ENCODE measurements around the gene LGALS4. TPM values are rescaled to one million over a fixed set of nuclear protein-coding genes. Genes with fewer than 3 reads are reported as not detected.

Gene LGALS4
- total RNA-seq, 120 experiments from 2014 or later: 0.39 to 4.0 (median 1.4) TPM; not detected in 11

Other genes with a start within 250 kb of the LGALS4 start
- 10 to 100 TPM in 10 of 120 experiments, 1 to 10 TPM in 110; 1.2 to 14.7 (median 5.4) TPM for gene MAP4K1, start 195.0 kb downstream of the LGALS4 start, total RNA-seq
- gene EIF3K, start 193.8 kb downstream of the LGALS4 start, total RNA-seq: 100 to 1,000 TPM; 165 to 292 (median 241) TPM
- gene ACTN4, start 165.3 kb downstream of the LGALS4 start, total RNA-seq: 100 to 1,000 TPM; 271 to 539 (median 377) TPM
- gene CAPN12, start 68.5 kb downstream of the LGALS4 start, total RNA-seq: 1 to 10 TPM in 55 of 120 experiments, under 1 TPM in 32, not detected in 33; 0.19 to 3.0 (median 1.2) TPM
- gene LGALS7, start 39.4 kb downstream of the LGALS4 start, total RNA-seq: 1 to 10 TPM in 3 of 120 experiments, not detected in 117; 1.1 to 1.2 (median 1.2) TPM
- gene LGALS7B, start 23.7 kb downstream of the LGALS4 start, total RNA-seq: not detected
- gene ECH1, start 18.8 kb upstream of the LGALS4 start, total RNA-seq: 100 to 1,000 TPM in 105 of 120 experiments, 10 to 100 TPM in 15; 63.0 to 163 (median 116) TPM
- 100 to 1,000 TPM; 179 to 311 (median 224) TPM for gene HNRNPL, start 37.0 kb upstream of the LGALS4 start, total RNA-seq
- gene RINL, start 65.3 kb upstream of the LGALS4 start, total RNA-seq: 10 to 100 TPM in 29 of 120 experiments, 1 to 10 TPM in 91; 4.1 to 15.2 (median 8.3) TPM
- 100 to 1,000 TPM; 113 to 397 (median 166) TPM for gene SIRT2, start 86.7 kb upstream of the LGALS4 start, total RNA-seq
- gene NFKBIB, start 87.0 kb upstream of the LGALS4 start, total RNA-seq: 10 to 100 TPM; 15.4 to 37.9 (median 22.5) TPM
- gene CCER2, start 99.2 kb upstream of the LGALS4 start, total RNA-seq: 1 to 10 TPM in 114 of 120 experiments, under 1 TPM in 6; 0.52 to 6.8 (median 2.5) TPM
- 10 to 100 TPM; 17.7 to 57.8 (median 28.6) TPM for gene SARS2, start 117.8 kb upstream of the LGALS4 start, total RNA-seq
- 10 to 100 TPM; 14.4 to 30.2 (median 21.9) TPM for gene MRPS12, start 118.0 kb upstream of the LGALS4 start, total RNA-seq
- 10 to 100 TPM; 10.0 to 30.0 (median 17.7) TPM for gene FBXO17, start 162.8 kb upstream of the LGALS4 start, total RNA-seq
- gene FBXO27, start 219.6 kb upstream of the LGALS4 start, total RNA-seq: 10 to 100 TPM; 21.0 to 56.7 (median 37.9) TPM

All from dorsolateral prefrontal cortex (tissue), 118 donors.